Measurements from ENCODE around the gene DOCK1.

GRCh38 chr10:127013691-127014473, 108.7 kb downstream of the DOCK1 start:
- no peak for TF ChIP-seq CTCF (IDR thresholded peaks at IDR 0.05)
- TF ChIP-seq EZH2 (IDR thresholded peaks at IDR 0.05) = no peak
